HG03025 (cell line): ENCODE results near the gene MFAP3.

Experiments used
- ATAC-seq: cut with Tn5 transposase; IDR thresholded peaks from one replicate; pipeline ENCODE4 v1.9.1; 2021; ENCODE audit warnings: mild to moderate bottlenecking, moderate library complexity; ENCODE audit not compliant: unreplicated experiment, low FRiP score

The MFAP3 gene

DNA sequence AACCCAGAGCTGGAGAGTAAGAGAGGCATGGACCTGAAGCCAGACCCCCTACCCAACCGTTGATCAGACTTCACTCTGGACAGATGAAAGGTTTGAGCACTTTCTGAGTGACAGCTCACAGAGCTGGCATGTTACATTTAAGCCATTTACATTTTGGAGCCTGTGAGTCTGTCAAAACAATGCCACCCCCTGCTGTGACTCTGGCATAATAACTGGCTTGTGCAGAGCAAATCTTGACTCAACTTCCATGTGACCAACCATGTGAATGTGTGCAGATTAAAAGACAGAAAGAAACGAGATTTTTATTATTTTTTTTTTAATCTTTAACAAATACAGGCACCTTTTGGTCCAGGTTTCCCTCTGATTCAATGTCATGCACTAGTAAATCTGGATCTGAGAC is 48.5 kb downstream of the MFAP3 start:
- ATAC-seq = no peak

GRCh38 chr5:154088801-154089200 is 50.0 kb downstream of the MFAP3 start:
- no peak for ATAC-seq

- no peak for ATAC-seq
These were observed 51.9 kb downstream of the MFAP3 start for GRCh38 chr5:154090656-154091055.

GRCh38 chr5:154092356-154093141 is 53.8 kb downstream of the MFAP3 start:
- ATAC-seq = no peak

- ATAC-seq = no peak
These were observed 54.4 kb downstream of the MFAP3 start for GRCh38 chr5:154093142-154093532.

DNA sequence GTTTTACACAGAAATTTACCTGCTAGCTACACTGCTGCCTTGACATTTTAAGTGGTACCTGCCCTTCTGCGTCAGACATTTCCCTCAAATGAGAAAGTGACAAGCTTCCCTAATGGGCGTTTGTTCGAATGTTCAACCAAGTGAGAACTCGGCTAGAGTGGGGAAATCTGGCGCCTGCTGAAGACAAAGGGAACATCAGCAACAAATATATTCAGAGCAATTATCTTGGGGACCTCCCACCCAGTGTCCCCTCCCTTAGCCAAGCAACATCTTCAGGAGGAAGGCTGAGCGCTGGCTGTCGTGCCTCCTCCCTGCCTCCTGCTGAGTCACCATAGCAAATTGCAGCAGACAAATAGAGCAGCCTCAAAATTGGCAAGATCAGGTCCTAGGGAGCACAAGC is 57.1 kb downstream of the MFAP3 start:
- no peak for ATAC-seq

- no peak for ATAC-seq
These were observed 58.3 kb downstream of the MFAP3 start for GRCh38 chr5:154097031-154097430.

DNA sequence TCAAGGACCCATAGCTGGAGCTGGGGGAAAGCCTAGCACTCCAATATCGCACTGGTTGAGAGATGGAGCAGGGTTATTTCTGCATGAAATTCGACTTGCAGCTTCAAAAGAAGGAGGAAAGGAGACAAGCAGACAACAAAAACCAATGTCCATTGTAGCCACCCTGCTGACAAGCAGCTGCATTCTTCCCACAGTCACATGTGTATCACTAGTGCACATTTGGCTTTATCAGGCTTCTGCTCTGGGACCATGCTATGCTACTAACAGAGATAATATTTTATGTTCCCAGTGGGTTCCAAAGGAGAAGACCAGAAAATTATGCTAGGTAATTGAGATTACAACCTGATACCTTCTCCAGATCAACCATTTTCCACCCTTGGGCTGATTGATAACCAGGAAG is 59.7 kb downstream of the MFAP3 start:
- no peak for ATAC-seq

DNA sequence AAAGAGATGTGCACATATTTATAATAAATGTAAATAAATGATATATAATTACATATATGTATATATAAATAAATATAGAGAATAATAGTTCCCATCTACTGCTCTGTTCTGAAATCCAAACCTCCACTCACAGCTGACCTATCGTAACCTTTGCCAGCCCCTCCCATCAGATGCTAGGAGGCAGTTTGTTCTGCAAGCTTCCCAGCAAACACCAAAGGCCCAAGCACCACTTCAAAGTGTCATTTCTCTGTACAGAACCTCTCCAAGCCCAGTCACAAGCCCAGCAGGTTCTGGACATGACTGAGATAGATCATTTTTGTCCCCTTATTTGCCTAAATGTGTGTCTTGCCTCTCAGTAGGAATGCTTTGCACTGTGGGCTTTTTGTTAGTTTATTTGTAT is 62.4 kb downstream of the MFAP3 start:
- ATAC-seq = no peak

- no peak for ATAC-seq
These were observed 64.5 kb downstream of the MFAP3 start for GRCh38 chr5:154103233-154103632.
